Stimulated activated CD4-positive, alpha-beta T cell treated with anti-CD3 and anti-CD28 coated beads, Interleukin-12 subunit alpha, Interleukin-12 subunit beta, amount 100 ng/mL, for 4 hours (primary cell): ENCODE data around the gene GMPS.
"Not testable (repeated sequence)": the region's sequence is repeated elsewhere in the genome, so short reads cannot be mapped to it uniquely, and the experiment has no call there.

Source experiments
- DNase-seq: peaks from one replicate; pipeline ENCODE4 v3.0.0-alpha.2; 2020

The GMPS gene

DNA sequence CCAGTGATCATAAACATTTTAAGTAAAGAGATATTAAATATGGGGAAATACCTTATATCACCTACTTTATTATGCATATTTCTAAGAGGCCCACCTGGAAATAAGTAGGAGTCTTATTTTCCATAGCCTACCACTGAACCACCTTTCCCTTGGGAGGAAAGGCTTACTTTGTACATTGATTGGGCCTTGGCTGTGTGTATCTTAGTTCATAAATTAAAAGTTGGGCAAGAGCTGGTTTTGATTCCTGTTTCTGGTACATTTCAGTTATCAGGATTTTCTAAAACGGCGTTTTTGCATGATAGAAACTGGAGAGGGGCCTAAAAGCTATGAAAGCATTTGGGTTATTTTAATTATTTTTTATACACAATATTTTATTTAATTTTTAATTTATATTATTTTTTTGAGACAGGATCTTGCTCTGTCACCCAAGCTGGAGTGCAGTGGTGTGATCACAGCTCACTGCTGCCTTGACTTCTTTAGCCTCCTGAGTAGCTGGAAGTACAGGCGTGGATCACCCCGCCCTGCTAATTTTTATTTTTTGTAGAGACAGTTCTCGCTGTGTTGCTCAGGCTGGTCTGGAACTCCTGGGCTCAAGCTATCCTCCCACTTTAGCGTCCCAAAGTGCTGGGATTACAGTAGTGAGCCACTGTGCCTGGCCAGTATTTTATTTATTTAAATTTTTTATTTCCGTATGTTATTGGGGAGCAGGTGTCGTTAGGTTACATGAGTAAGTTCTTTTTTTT is 2.6 kb downstream of the GMPS start:
- no peak for DNase-seq

DNA sequence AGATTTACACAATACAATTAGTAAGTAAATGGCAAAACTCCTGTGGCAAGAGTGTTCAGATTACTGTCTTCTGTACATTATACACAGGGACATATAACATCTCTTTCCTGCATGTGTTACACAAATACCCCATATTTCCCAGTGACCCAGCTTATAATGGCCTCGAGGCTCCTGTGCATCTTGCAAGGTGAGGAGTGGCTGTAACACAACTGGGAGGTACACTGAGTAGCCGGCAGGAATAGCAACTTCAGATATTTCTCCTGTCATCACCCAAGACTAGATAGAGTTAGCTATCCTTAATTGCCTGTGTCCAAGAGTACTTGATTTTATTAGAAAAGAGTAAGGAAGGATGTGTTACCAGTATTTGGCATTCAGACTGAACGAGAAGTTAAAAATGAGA is 5.6 kb downstream of the GMPS start:
- DNase-seq, result no peak

DNA sequence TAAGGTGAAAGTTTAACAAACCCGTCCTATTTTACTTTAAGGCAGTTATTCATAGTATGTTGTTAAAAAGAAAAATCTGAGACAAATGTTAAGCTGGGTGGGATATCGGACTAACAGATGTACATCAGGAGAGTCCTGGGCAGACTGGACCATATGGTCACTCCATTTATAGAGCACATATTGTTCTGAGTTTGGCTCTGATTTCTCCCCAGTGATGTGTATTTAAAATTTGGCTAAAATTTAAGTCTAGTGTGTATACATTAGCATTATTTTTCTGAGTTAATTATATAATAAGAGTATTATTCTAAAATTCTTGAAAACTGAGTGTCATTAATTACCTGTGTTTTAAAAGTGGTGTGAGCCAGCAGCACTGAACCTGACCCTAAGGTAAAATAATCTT is 6.1 kb downstream of the GMPS start:
- DNase-seq, result no peak

DNA sequence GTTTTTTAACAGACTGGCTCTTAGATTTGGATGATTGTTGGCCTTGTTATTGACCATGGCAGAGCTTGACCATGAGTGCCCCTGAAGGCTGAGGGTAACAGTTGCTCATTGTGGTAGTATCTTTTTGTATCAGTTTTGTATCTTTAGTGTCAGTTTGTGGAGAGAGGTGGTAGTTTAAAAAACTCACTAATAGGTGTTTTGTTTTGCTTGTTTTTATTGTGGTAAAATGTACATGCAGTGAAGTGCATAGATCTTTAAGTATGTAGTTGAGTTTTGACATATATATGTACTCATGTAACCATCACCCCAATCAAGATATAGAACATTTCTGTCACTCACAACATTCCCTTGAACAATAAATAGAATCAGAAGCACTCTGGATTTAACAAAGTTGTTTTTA is 9.8 kb downstream of the GMPS start:
- no peak for DNase-seq

DNA sequence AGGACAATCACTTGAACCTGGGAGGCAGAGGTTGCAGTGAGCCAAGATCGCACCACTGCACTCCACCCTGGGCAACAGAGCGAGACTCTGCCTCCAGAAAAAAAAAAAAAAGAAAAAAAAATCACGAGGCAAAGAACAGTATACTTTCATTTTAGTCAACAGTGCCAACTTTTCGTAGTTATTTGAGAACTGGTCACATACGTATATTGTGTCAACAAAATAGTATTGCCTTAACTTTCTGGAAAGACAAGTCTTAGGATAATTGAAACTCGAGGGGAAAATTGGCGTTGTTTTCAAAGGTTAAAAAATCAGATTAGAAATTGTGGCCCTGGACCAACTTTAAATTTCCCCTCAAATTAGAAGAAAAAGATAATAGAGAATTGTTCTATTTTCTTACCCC is 13.8 kb downstream of the GMPS start:
- DNase-seq, result no peak

DNA sequence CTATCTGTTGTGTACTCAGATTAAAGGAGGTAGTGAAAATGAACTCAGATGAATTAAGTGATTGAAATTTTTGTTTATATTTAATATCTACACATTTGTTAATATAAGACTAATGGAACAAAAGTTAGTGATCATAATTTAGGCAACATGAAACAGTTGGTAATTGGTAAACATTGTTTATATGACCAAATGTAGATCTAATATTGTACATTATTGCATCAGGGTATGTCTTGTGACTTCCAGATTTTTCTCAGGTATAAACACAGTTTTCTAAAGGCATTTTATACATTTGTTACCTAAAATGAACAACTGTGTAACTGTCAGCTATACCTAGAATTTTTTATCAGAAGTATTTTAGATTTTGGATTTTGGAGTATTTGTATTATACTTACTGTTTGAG is 14.8 kb downstream of the GMPS start:
- no peak for DNase-seq

DNA sequence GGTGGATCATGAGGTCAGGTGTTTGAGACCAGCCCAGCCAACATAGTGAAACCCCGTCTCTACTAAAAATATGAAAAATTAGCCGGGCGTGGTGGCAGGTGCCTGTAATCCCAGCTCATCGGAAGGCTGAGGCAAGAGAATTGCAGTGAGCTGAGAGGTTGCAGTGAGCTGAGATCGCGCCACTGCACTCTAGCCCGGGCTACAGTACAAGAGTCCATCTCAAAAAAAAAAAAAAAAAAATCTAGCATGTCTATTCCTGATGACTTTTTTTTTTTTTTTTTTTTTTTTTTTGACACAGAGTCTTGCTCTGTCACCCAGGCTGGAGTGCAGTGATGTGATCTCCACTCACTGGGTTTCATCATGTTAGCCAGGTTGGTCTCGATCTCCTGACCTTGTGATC is 15.9 kb downstream of the GMPS start:
- DNase-seq, result not testable (repeated sequence)

DNA sequence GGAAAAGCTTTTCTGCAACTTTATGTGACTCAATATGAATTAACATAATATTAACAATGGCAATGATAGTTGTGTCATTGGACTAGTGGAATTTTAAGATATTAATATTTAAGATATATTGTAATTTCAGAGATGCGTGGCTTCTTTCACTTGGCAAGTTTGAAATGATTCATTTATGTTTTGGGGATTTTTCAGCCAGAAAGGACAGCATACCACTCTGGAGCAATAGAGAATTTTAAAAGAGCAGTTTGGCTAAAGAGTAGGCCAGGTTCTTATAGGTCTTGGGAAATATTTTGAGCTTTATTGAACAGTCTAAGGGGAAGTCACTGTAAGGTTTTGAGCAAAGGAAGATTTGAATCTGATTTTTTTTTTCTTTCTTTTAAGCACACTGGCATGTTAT is 16.5 kb downstream of the GMPS start:
- no peak for DNase-seq

DNA sequence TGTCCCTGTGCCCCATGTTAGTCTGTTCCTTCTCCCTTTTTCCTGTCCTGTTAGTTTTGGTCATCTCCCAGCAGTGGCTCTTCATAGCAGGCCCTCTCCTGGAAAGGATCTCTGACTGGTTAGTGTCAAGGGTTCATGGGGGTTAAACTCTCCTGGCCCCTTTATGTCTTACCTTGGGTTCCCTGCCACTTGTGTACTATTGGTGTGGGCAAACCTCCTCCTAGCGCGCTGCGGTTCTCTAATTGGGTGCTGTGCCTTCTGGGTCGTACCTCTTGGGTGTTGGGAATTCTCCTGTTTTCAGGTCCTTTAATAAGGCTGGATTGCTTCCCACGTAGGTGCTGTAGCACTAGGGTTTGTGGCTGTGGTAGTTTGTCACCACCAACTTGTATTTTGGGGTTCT is 18.8 kb downstream of the GMPS start:
- DNase-seq, result no peak

DNA sequence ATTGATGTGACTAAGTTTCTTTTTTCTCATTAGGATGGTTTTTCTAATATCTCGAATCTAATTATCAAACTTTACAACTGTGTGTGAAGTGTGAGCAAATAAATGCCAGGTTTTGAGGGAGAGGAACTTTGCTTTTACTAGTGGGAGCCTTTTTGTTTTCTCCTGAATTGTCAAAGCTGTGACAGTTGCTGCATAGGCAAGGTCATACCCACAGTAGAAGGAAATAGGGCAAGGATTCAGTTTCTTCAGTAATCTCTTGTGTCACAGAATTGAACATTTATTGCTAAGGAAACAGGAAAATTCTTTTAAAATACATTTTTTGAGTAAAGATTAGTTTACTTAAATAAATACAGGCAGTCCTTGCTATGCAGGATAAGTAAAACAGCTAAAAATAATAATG is 19.5 kb downstream of the GMPS start:
- DNase-seq, result no peak

DNA sequence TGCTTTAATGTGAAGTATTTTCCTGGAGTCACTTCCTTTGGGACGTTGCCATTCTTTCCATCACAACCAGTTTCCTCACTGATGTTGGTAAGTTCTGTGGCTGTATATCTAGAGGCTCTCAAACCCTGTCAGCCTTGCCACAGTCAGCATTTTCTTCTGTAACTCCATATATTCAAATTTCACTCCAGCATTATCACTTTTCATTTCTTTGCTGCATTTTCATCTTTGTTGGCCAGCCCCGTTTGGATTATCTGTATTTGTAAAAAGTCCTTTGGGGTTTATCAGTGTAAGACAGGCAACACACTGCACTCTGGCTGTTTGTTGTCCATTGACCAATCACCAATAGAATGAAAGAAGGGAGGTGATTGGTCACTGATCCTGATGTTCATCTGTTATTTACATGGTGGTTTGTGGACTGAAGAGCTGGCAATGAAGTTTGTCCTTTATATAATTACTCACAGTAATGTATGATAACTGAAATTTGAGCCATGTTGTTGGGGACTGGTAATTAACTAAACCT is 20.3 kb downstream of the GMPS start:
- no peak for DNase-seq

DNA sequence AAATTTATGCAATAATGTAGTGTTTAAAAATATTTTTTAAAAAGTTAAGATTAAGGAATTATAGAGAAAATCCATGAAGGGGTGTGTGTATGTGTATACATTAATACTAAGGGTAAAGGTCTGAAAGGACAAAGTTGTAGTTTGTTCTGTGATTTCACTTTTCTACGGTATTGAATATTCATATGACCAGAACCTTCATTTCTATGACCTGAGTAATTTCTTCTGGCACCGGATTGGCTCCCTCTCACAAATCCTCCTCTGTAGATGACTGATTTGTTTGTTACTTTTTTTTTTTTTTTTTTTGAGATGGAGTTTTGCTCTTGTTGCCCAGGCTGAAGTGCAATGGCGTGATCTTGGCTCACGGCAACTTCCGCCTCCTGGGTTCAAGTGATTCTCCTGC is 20.9 kb downstream of the GMPS start:
- no peak for DNase-seq

DNA sequence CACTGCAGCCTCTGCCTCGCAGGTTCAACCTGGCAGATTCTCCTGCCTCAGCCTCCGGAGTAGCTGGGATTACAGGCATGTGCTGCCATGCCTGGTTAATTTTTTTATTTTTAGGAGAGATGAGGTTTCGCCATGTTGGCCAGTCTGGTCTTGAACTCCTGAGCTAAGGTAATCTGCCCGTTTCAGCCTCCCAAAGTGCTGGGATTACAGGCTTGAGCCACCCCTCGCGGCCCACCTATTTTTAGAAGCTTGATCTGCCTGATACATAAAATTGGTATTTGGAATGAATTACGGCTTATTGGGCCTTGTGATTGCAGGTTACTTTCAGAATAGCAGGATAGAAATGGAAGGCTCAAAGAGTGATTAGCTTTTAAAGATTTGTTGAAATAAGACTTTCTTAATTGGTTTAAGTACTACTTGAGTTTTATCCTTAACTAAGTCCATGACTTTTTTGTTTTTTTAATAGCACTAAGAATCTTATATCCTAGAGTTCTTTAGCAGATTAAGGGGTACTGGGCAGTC is 25.0 kb downstream of the GMPS start:
- no peak for DNase-seq

DNA sequence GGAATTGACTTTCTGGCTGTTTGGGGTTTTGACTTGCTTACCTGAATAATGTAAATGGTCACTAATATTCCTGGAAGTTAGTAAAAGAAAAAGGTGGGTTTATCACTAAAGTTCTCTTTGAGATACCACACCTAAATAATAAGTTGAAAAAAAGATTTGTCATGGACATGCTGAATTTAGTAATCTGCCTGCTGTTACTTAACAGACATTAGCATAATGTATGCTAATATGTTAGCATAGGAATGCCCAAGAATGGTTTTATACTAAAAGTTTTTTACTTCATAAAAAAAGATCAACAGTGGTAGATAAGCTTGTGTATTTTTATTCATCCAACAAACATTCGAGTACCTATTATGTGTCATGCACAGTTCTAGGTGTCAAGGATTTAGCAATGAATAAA is 36.5 kb downstream of the GMPS start:
- DNase-seq, result no peak

DNA sequence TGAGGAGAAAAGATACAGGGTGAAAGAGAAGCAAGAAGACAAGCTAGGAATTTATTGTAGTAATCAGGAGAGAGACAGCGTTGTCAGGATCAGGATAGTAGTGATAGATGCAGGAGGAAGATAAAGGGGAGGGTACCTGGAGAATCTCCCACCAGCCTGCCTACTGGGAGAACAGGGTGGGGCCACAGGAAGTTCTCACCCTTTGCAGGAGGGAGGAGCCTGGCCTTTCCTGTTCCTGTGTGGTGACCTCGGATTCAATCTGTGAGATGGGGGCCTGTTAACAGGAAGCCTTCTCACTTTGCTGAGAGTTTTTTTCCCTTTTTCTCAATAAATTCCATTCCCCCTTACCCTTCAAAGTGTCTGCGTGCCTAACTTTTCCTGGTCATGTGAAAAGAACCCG is 37.6 kb downstream of the GMPS start:
- DNase-seq, result no peak

DNA sequence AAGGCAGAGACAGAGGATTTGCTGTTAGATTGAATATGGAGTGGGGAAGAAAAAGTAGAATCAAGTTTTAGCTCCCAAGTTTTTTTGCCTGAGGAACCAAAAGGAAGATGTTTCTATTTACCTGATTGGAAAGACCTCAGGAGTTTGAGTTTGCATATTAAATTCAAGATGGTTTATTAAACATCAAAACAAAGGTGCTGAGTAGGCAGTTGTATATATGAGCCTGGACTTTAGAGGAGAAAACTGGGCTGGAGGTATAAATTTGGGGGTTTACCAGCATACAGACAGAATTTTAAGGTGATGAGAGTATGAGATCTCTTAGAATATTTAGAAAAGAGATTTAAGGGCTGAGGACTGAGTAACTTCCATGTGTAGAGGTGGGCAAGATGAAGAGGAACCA is 38.2 kb downstream of the GMPS start:
- no peak for DNase-seq

DNA sequence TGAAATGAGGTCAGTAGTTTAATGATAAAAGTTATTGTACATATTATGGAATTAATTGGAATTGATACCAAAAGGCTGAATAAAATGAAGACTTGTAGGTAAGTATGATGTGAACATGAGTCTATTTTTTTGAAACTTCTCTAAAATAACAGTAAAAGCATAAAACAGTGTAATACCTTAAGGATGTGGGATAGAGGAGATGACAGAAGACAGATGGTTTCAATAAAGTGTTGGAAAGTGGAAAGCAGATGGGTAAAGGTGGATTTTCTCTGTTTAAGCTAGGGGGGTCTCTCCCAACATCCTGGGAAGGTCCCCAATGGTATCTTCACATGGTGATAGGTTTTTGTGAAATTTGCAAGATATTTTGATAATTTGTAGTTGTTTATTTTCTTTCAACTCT is 41.6 kb downstream of the GMPS start:
- no peak for DNase-seq

DNA sequence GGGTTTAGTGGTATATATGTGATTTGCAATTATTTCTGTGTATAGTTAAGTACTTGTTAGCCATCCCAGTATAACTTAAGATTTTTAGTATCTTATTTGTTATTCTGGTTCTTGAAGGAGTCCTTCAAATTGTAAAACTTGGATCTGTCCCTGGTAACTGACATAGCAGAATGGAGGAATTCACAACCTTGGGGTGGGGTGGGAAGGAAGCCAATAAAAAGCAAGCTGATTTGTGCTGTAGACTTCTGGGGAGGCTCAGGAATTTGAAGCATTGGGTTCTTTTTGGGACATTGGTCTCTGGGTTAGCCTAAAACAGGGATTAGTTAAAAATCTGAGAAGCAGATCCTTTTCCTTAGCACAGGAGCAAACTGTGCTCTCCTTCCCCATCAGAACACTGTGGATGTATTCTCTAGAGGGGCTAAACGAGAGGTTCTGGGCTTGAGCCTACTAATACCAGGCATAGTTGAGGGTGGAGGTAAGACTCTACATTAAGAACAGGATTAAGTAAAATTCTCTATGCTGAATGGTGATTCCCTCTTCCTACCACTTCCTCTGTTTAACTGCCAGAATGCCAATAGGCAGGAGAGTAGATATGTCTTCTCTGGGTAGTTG is 42.2 kb downstream of the GMPS start:
- DNase-seq, result no peak

DNA sequence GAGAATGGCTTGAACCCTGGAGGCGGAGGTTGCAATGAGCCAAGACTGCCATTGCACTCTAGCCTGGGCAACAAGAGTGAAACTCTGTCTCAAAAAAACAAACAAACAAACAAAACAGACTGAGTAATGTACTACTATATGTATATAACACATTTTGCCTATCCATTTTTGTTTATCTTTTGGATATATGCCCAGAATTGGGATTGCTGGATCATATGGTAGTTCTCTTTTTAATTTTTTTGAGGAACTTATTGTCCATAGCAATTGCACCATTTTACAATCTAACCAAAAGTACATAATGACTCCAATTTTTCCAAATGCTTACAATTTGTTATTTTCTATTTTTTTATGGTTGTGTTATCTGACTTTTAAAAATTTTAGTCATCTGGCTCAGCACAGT is 47.3 kb downstream of the GMPS start:
- no peak for DNase-seq

DNA sequence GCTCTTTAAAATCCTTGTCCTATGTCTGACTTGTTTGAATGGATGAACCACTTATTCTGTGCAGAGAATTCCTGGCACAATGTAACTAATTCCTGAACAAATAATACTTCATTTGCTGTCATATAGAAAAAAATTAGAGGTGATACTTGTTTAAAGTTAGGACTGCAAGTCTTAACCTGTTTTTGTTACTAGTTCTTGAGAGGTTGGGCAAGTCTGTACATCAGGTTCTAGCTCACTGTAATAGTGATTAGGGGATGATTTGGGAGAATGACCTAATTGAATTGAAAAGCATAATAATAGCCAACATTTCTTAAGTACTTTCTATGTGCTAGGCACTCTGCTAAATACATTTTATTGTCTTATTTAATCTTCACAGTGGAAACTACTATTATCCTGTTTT is 49.3 kb downstream of the GMPS start:
- DNase-seq, result no peak

DNA sequence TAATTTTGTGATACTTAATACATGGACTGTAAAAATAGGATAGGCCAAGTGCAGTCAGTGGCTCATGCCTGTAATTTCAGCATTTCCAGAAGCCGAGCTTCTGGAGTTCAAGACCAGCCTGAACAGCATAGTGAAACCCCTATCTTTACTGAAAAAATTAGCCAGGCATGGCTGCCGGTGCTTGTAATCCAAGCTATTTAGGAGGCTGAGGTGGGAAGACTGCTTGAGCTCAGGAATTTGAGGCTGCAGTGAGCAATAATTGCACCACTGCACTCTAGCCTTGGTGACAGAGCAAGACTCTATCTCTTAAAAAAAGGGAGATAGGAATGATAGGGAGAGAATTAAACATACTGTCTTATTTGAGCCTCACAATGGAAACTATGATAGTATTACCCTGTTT is 51.0 kb downstream of the GMPS start:
- DNase-seq, result no peak

DNA sequence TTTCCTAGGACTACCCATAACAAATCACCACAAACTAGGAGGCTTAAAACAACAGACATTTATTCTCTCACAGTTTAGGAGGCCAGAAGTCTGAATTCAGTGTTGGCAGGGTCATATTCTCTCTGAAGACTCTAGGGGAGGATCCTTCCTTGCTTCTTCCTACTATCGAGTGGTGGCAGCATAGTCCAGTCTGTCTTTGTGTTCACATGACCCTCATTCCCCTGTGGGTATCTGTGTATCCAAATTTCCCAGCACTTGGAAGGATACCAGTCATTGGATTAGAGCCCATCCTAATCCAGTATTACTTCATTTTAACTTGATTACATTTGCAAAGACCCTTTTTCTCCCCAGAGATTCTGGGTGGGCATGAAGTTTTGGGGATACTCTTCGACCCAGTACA is 63.8 kb downstream of the GMPS start:
- no peak for DNase-seq

DNA sequence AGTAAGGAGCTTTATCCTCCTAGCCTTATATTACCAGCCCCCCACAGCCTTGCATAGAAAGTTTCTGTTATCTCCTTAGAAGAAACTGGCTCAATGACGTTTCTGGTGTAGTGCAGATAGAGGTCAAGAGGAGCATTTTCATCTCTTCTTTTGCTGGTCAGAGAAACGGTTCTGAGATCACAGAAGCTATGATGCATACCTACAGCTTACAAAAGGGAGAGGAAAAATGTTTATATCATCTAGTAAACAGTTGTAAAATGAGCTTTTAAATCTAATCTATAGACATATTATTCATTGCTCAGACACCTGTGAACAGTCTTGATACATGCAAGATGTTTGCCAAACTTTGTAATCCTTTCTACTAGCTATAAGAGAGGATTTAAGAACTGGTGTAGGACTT is 68.0 kb downstream of the GMPS start:
- no peak for DNase-seq

DNA sequence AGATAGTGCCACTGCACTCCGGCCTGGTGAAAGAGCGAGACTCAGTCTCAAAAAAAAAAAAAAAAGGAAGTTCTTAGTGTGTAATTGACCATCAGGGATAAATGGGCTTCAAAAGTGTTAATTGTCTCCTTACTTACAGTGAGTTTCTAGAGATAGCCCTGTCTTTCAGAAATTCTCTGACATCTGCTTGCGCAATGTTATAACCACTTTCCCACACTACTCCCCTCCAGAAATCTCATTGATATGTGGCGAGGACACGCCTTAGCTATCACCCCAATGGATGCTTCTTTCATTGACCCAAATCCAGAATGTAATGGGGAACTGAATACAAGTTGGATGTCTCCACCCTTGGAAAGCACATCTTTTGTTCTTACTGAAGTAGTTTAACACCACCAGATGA is 70.9 kb downstream of the GMPS start:
- no peak for DNase-seq

DNA sequence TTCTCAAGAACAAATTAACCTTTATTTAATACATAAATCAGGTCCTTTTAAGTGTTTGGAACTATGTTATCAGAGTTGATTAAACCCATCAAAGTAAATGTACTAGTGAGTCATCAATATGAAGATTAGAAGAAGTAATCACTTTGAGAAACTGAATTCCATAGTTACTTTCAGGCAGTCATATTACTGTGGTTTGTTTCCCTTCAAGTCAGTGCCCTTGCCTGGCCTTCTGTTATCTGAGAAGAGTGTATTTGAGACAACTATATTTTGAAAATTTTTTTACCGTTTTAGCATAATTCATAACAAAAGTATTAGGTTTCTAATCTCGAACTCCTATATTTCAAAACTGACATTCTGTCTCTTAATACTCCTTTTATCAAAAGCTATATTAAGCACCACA is 73.6 kb downstream of the GMPS start:
- DNase-seq, result no peak
